HCT116 (cell line): ENCODE measurements around the gene ABCC10. TPM values are rescaled to one million over a fixed set of nuclear protein-coding genes. Genes with fewer than 3 reads are reported as not detected.

Experiments used
- ATAC-seq: fragments of 200-7000 bp; cut with Tn5 transposase; 2 replicates; pipeline ENCODE4 v1.9.1; 2020; ENCODE audit warnings: mild to moderate bottlenecking, moderate library complexity
- BruUV-seq: library from RNA; stranded (reverse); fragments of 400-500 nt; replicated peaks from 2 replicates; lab custom pipeline; 2021; lab: Mats Ljungman, UMichigan
- CTCF ChIA-PET: fragments of 300-600 bp; sonication (Branson Sonifier 250); formaldehyde crosslinking; loops from one replicate; lab custom pipeline; 2021; ENCODE audit warnings: antibody characterized with exemption; lab: Charles Lee
- POLR2A ChIA-PET: fragments of 300-600, 350-600 bp; sonication (Branson Sonifier 250); formaldehyde crosslinking; loops from one replicate; lab custom pipeline; 2021; ENCODE audit warnings: antibody characterized with exemption; lab: Charles Lee
- RAD21 ChIA-PET, 2 experiments: fragments of 300-600 bp; sonication (Branson Sonifier 250); formaldehyde crosslinking; loops; one replicate each; lab custom pipeline; 2023; ENCODE audit warnings: low total read pairs in 2 of 2; ENCODE audit not compliant: uncharacterized antibody in 2 of 2, unreplicated experiment in 2 of 2, low non-redundant PET in 1 of 2; lab: Charles Lee
- DNase-seq: peaks from one replicate; pipeline ENCODE4 v3.0.0-alpha.2; 2010; ENCODE audit warnings: low read depth, low spot score
- H2AFZ ChIP-seq: fragments of 200-600 bp; shearing (Covaris generic), sonication (generic); 2 replicates; pipeline ENCODE4 v1.6.1; 2017; ENCODE audit warnings: low read depth, mixed run types, mixed read lengths, antibody characterized with exemption, low read length; ENCODE audit not compliant: poor library complexity, severe bottlenecking
- H3K27ac ChIP-seq: 2 replicates; pipeline ENCODE4 v1.5.1; 2012; ENCODE audit warnings: low read depth, low read length
- H3K27me3 ChIP-seq: fragments of 200-600 bp; sonication (generic); 2 replicates; pipeline ENCODE4 v1.6.1; 2016; ENCODE audit warnings: mixed run types, low read length, mixed read lengths; ENCODE audit not compliant: insufficient read depth
- H3K36me3 ChIP-seq, 2 experiments: fragments of 200-500 bp in 1 of 2; fragments of 200-600 bp in 1 of 2; sonication (Bioruptor generic) in 1 of 2; sonication (generic) in 1 of 2; 2 replicates each; pipeline versions ENCODE4 v1.5.1 to v1.6.1; 2014 to 2016; ENCODE audit warnings: low read length in 2 of 2, inconsistent platforms in 1 of 2, mixed read lengths in 1 of 2, mixed run types in 1 of 2; ENCODE audit not compliant: insufficient read depth in 2 of 2, control insufficient read depth in 1 of 2
- H3K4me1 ChIP-seq, 2 experiments: fragments of 200-600 bp in 1 of 2; sonication (generic) in 1 of 2; 2 replicates each; pipeline versions ENCODE4 v1.5.1 to v1.6.1; 2012 to 2017; ENCODE audit warnings: low read length in 2 of 2, inconsistent platforms in 1 of 2, mild to moderate bottlenecking in 1 of 2, mixed read lengths in 1 of 2, mixed run types in 1 of 2, moderate library complexity in 1 of 2; ENCODE audit not compliant: insufficient read depth in 2 of 2, control insufficient read depth in 1 of 2
- H3K4me2 ChIP-seq: fragments of 200-600 bp; sonication (generic); 2 replicates; pipeline ENCODE4 v1.6.1; 2017; ENCODE audit warnings: mixed run types, low read length, mixed read lengths
- H3K4me3 ChIP-seq, 2 experiments: fragments of 200-600 bp in 1 of 2; sonication (generic) in 1 of 2; replicated peaks in 1 of 2; 2 replicates each; pipeline ENCODE4 v1.5.1; 2011 to 2016; ENCODE audit warnings: low read length in 2 of 2, control low read depth in 1 of 2, low read depth in 1 of 2, mild to moderate bottlenecking in 1 of 2, mixed read lengths in 1 of 2, mixed run types in 1 of 2
- H3K79me2 ChIP-seq: fragments of 200-600 bp; sonication (generic); 2 replicates; pipeline ENCODE4 v1.6.1; 2017; ENCODE audit warnings: mild to moderate bottlenecking, mixed run types, low read length, moderate library complexity, mixed read lengths; ENCODE audit not compliant: insufficient read depth
- H3K9ac ChIP-seq: fragments of 200-600 bp; sonication (generic); 2 replicates; pipeline ENCODE4 v1.6.1; 2016; ENCODE audit warnings: low read length, mixed read lengths
- H3K9me2 ChIP-seq: fragments of 200-600 bp; sonication (generic), shearing (Covaris generic); 2 replicates; pipeline ENCODE4 v1.6.1; 2017; ENCODE audit warnings: mixed run types, mild to moderate bottlenecking, moderate library complexity; ENCODE audit not compliant: insufficient read depth
- H3K9me3 ChIP-seq, 2 experiments: fragments of 200-500 bp in 1 of 2; fragments of 200-600 bp in 1 of 2; sonication (Bioruptor generic) in 1 of 2; sonication (generic) in 1 of 2; 2 replicates each; pipeline ENCODE4 v1.6.1; 2014 to 2017; ENCODE audit warnings: low read length in 2 of 2, mixed read lengths in 2 of 2, inconsistent platforms in 1 of 2, low read depth in 1 of 2, mild to moderate bottlenecking in 1 of 2, mixed run types in 1 of 2, moderate library complexity in 1 of 2; ENCODE audit not compliant: control insufficient read depth in 1 of 2, insufficient read depth in 1 of 2
- H4K20me1 ChIP-seq: fragments of 200-600 bp; sonication (generic), shearing (Covaris generic); 2 replicates; pipeline ENCODE4 v1.6.1; 2017; ENCODE audit warnings: mixed run types, mild to moderate bottlenecking, moderate library complexity; ENCODE audit not compliant: insufficient read depth
- CBX3 ChIP-seq: IDR thresholded peaks from 2 replicates; pipeline ENCODE4 v1.6.1; 2012; ENCODE audit warnings: low read depth
- FOSL1 ChIP-seq: IDR thresholded peaks from 2 replicates; pipeline ENCODE4 v1.6.1; 2012; ENCODE audit warnings: low read depth
- JUND ChIP-seq: IDR thresholded peaks from 2 replicates; pipeline ENCODE4 v1.6.1; 2012
- SIN3A ChIP-seq: IDR thresholded peaks from 2 replicates; pipeline ENCODE4 v1.6.1; 2012; ENCODE audit warnings: low read depth
- YY1 ChIP-seq: IDR thresholded peaks from 2 replicates; pipeline ENCODE4 v1.6.1; 2011; ENCODE audit warnings: low read length, low read depth, moderate library complexity, mild to moderate bottlenecking; ENCODE audit not compliant: insufficient replicate concordance; ENCODE audit errors: extremely low read depth
- ZNF274 ChIP-seq: fragments of 200-500 bp; sonication (Bioruptor generic); IDR thresholded peaks from 2 replicates; pipeline ENCODE4 v1.6.1; 2014; ENCODE audit warnings: mild to moderate bottlenecking, low read depth, low read length, inconsistent platforms
- intact Hi-C: fragments of 100-400 bp; cut with micrococcal nuclease; formaldehyde crosslinking; loops from 2 replicates; pipeline ENCODE4 v1.10.0; 2022
- total RNA-seq: library from RNA; stranded (reverse); gene quantifications from one replicate; pipeline ENCODE4 v1.2.1, GENCODE V29; 2021; ENCODE audit not compliant: unreplicated experiment
- TF ChIP-seq, protein P1 (sequence below): IDR thresholded peaks from 2 replicates; pipeline ENCODE4 v1.6.1; 2012
- TF ChIP-seq, protein P2 (sequence below): IDR thresholded peaks from 2 replicates; pipeline ENCODE4 v1.6.1; 2011; ENCODE audit warnings: mild to moderate bottlenecking, low read length, moderate library complexity; ENCODE audit not compliant: insufficient replicate concordance; ENCODE audit errors: extremely low read depth

ABCC10 gene
- total RNA-seq, 1 experiment from 2014 or later = 29.9 TPM

- 0 out of 4 replicates have a peak overlapping the region, but pooled peaks of 1 of the 2 experiments have one; percentile 10 for H3K4me3 ChIP-seq
- TF ChIP-seq YY1 (no peak), SIN3A (0 out of 2 replicates have a peak, but pooled peaks have one; percentile 10), JUND (peak; percentile 32; the same call in 1 of the 2 replicates), ZNF274 (no peak), FOSL1 (peak; percentile 58), CBX3 (no peak)
- TF ChIP-seq, protein P1, sequence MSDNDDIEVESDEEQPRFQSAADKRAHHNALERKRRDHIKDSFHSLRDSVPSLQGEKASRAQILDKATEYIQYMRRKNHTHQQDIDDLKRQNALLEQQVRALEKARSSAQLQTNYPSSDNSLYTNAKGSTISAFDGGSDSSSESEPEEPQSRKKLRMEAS = peak; percentile 42; the same call in 1 of the 2 replicates
- TF ChIP-seq, protein P2, sequence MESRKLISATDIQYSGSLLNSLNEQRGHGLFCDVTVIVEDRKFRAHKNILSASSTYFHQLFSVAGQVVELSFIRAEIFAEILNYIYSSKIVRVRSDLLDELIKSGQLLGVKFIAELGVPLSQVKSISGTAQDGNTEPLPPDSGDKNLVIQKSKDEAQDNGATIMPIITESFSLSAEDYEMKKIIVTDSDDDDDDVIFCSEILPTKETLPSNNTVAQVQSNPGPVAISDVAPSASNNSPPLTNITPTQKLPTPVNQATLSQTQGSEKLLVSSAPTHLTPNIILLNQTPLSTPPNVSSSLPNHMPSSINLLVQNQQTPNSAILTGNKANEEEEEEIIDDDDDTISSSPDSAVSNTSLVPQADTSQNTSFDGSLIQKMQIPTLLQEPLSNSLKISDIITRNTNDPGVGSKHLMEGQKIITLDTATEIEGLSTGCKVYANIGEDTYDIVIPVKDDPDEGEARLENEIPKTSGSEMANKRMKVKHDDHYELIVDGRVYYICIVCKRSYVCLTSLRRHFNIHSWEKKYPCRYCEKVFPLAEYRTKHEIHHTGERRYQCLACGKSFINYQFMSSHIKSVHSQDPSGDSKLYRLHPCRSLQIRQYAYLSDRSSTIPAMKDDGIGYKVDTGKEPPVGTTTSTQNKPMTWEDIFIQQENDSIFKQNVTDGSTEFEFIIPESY = no peak
- H3K4me1 ChIP-seq = peaks cover 9 to 44% of the 10 kb centered on the region in 2 experiments; a peak in 3 of 4 replicates
- peaks cover 77% of the 10 kb centered on the region for H3K79me2 ChIP-seq
- no peaks in the 10 kb centered on the region for H4K20me1 ChIP-seq
- RAD21 ChIA-PET = no interaction called here
- peak overlapping the region; percentile 60 for H3K4me2 ChIP-seq
- H3K9me2 ChIP-seq = no peaks in the 10 kb centered on the region
- H3K36me3 ChIP-seq = no peaks in the 10 kb centered on the region
- no peaks in the 10 kb centered on the region for H3K27me3 ChIP-seq
- no peak overlapping the region for H2AFZ ChIP-seq
- peak; percentile 44 for DNase-seq
- 0 out of 2 replicates have a peak overlapping the region, but pooled peaks have one; percentile 10 for H3K9ac ChIP-seq
- POLR2A ChIA-PET = interaction anchor here (0.6 to 0.7 kb wide), 3 partner anchors 284 to 593 kb away, joined by 3 to 6 read pairs (median 4); no protein-coding TSS in a partner anchor
- intact Hi-C loops = no loop called here
- BruUV-seq = no TSS peak
- ATAC-seq = peak; percentile 40; the same call in 1 of the 2 replicates
- no peaks in the 10 kb centered on the region for H3K9me3 ChIP-seq
- peak overlapping the region; percentile 12; the same call in 1 of the 2 replicates for H3K27ac ChIP-seq
- CTCF ChIA-PET = interaction anchor here (0.7 kb wide), 1 partner anchor 12 kb away, joined by 5 read pairs; no protein-coding TSS in a partner anchor
Measured at GRCh38 chr6:43481591-43482236, 54.4 kb downstream of the ABCC10 start.
